Fibroblast of lung (primary cell): ENCODE results near the gene TREH. TPM values are rescaled to one million over a fixed set of nuclear protein-coding genes. Genes with fewer than 3 reads are reported as not detected.
"Not testable (repeated sequence)": the region's sequence is repeated elsewhere in the genome, so short reads cannot be mapped to it uniquely, and the experiment has no call there.

Source experiments
- DNase-seq, 2 donors: peaks; one replicate each; pipeline versions ENCODE4 v3.0.0 to v3.0.0-alpha.2; 2010; ENCODE audit warnings: low read depth in 2 of 2
- H2AFZ ChIP-seq: 2 replicates; pipeline ENCODE4 v1.5.1; 2012; ENCODE audit warnings: low read length, control low read depth, inconsistent platforms
- H3K27ac ChIP-seq: 2 replicates; pipeline ENCODE4 v1.5.1; 2011; ENCODE audit warnings: low read length, control low read depth; ENCODE audit not compliant: insufficient read depth
- H3K27me3 ChIP-seq: 2 replicates; pipeline ENCODE4 v1.5.1; 2011; ENCODE audit warnings: mild to moderate bottlenecking, low read length; ENCODE audit not compliant: control insufficient read depth, insufficient read depth
- H3K36me3 ChIP-seq: 2 replicates; pipeline ENCODE4 v1.5.1; 2011; ENCODE audit warnings: low read length; ENCODE audit not compliant: control insufficient read depth, insufficient read depth
- H3K4me1 ChIP-seq: 2 replicates; pipeline ENCODE4 v1.5.1; 2011; ENCODE audit warnings: low read length; ENCODE audit not compliant: control insufficient read depth, insufficient read depth; ENCODE audit errors: extremely low read depth
- H3K4me2 ChIP-seq: 2 replicates; pipeline ENCODE4 v1.5.1; 2011; ENCODE audit warnings: low read length, control low read depth; ENCODE audit not compliant: insufficient read depth; ENCODE audit errors: extremely low read depth
- H3K4me3 ChIP-seq, 4 experiments: fragments of 200-600 bp in 1 of 4; sonication (generic) in 1 of 4; replicated peaks in 1 of 4; 2 replicates each; pipeline ENCODE4 v1.5.1; 2011 to 2016; ENCODE audit warnings: low read length in 4 of 4, low read depth in 3 of 4, mild to moderate bottlenecking in 3 of 4, control low read depth in 2 of 4, inconsistent platforms in 1 of 4, mixed read lengths in 1 of 4; ENCODE audit not compliant: insufficient read depth in 1 of 4; ENCODE audit errors: control extremely low read depth in 1 of 4
- H3K79me2 ChIP-seq: 2 replicates; pipeline ENCODE4 v1.5.1; 2012; ENCODE audit warnings: mild to moderate bottlenecking, low read length, inconsistent platforms; ENCODE audit not compliant: control insufficient read depth, insufficient read depth
- H3K9ac ChIP-seq: 2 replicates; pipeline ENCODE4 v1.5.1; 2011; ENCODE audit warnings: mild to moderate bottlenecking, low read length, control low read depth; ENCODE audit not compliant: insufficient read depth
- H3K9me3 ChIP-seq: 2 replicates; pipeline ENCODE4 v1.5.1; 2012; ENCODE audit warnings: low read depth, low read length; ENCODE audit not compliant: control insufficient read depth, insufficient read depth
- H4K20me1 ChIP-seq: 2 replicates; pipeline ENCODE4 v1.5.1; 2011; ENCODE audit warnings: low read length; ENCODE audit not compliant: control insufficient read depth, insufficient read depth; ENCODE audit errors: extremely low read depth
- CTCF ChIP-seq, 2 donors: IDR thresholded peaks in 1 of 2; conservative IDR thresholded peaks in 1 of 2; 1 replicate in 1 of 2; 2 replicates in 1 of 2; pipeline ENCODE4 v1.5.1; 2011 to 2012; ENCODE audit warnings: low read length in 2 of 2, control low read depth in 1 of 2, inconsistent platforms in 1 of 2, low read depth in 1 of 2, mild to moderate bottlenecking in 1 of 2
- EZH2 ChIP-seq: IDR thresholded peaks from 2 replicates; pipeline ENCODE4 v1.5.1; 2012; ENCODE audit warnings: low read length, control low read depth, mild to moderate bottlenecking; ENCODE audit errors: missing control alignments
- polyA plus RNA-seq, 2 donors: library from polyadenylated mRNA; depleted of rRNA in 1 of 2; stranded (reverse) in 1 of 2; unstranded in 1 of 2; fragments of >200 nt; gene quantifications; 2 replicates each; pipeline ENCODE4 v1.2.1, GENCODE V29; 2011 to 2012; ENCODE audit warnings: missing spikeins in 1 of 2
- total RNA-seq: library from RNA; depleted of rRNA; stranded (reverse); fragments of >200 nt; gene quantifications from 2 replicates; pipeline ENCODE4 v1.2.1, GENCODE V29; 2014

The TREH gene
- total and polyA plus RNA-seq, 2 donors (not counting 1 experiment from before 2014, with no cell fraction given): not detected

GRCh38 chr11:118720078-118720477 is 40.6 kb upstream of the TREH start:
- not testable (repeated sequence) for H2AFZ ChIP-seq, H3K79me2 ChIP-seq, H3K9me3 ChIP-seq, H4K20me1 ChIP-seq, H3K36me3 ChIP-seq, H3K4me3 ChIP-seq, H3K4me2 ChIP-seq, H3K27me3 ChIP-seq, H3K27ac ChIP-seq, H3K9ac ChIP-seq, H3K4me1 ChIP-seq
- DNase-seq: peak in 1 of 2 donors; percentile 17

- not testable (repeated sequence) for H3K36me3 ChIP-seq, H3K4me1 ChIP-seq, H3K4me2 ChIP-seq, H3K9ac ChIP-seq, H3K4me3 ChIP-seq, H3K27ac ChIP-seq, H4K20me1 ChIP-seq, H3K27me3 ChIP-seq, DNase-seq, H2AFZ ChIP-seq, H3K9me3 ChIP-seq, H3K79me2 ChIP-seq
Measured at GRCh38 chr11:118718562-118718961, 39.1 kb upstream of the TREH start.

- H4K20me1 ChIP-seq, H3K36me3 ChIP-seq, H3K4me2 ChIP-seq, H3K4me3 ChIP-seq, H3K27ac ChIP-seq, H3K79me2 ChIP-seq, DNase-seq, H3K9ac ChIP-seq, H2AFZ ChIP-seq, H3K9me3 ChIP-seq, H3K4me1 ChIP-seq, H3K27me3 ChIP-seq: not testable (repeated sequence)
Measured at GRCh38 chr11:118717733-118718132, 38.3 kb upstream of the TREH start.

GRCh38 chr11:118717221-118717620 is 37.8 kb upstream of the TREH start:
- H3K79me2 ChIP-seq, H3K4me1 ChIP-seq: not testable (repeated sequence)

GRCh38 chr11:118715837-118716260 is 36.4 kb upstream of the TREH start:
- H3K9me3 ChIP-seq: no peaks in the 10 kb centered on the region
- TF ChIP-seq EZH2: no peak
- TF ChIP-seq CTCF (conservative IDR thresholded peaks at IDR 0.05 in 1 of 2, IDR thresholded peaks at IDR 0.05 in 1 of 2; ENCODE audit: low read depth in 1 of 2, low read length in 2 of 2): no peak
- H3K4me1 ChIP-seq: no peaks in the 10 kb centered on the region
- H3K4me2 ChIP-seq: no peak overlapping the region
- no peak overlapping the region for H3K9ac ChIP-seq
- H2AFZ ChIP-seq: no peak overlapping the region
- H3K4me3 ChIP-seq: no peak overlapping the region
- no peaks in the 10 kb centered on the region for H3K79me2 ChIP-seq
- no peak overlapping the region for H3K27ac ChIP-seq
- H4K20me1 ChIP-seq: no peaks in the 10 kb centered on the region
- no peaks in the 10 kb centered on the region for H3K36me3 ChIP-seq
- peak in 1 of 2 donors; percentile 29 for DNase-seq
- no peaks in the 10 kb centered on the region for H3K27me3 ChIP-seq

More at GRCh38 chr11:118717221-118717620, 37.8 kb upstream of the TREH start:
- not testable (repeated sequence) for H3K27ac ChIP-seq, H3K9ac ChIP-seq, H2AFZ ChIP-seq, H3K36me3 ChIP-seq, H3K9me3 ChIP-seq, H3K4me2 ChIP-seq, H3K4me3 ChIP-seq, H4K20me1 ChIP-seq, DNase-seq, H3K27me3 ChIP-seq
